ENCODE data around the gene SND1.

GRCh38 chr7:127715272-127715671 lies 63.3 kb downstream of the SND1 start:
- TF ChIP-seq POLR2A (IDR thresholded peaks at IDR 0.05) (no peak), CTCF (IDR thresholded peaks at IDR 0.05) (no peak)
